Measurements from ENCODE around the gene TOP3B.

TOP3B gene

GRCh38 chr22:21918466-21919185, 64.0 kb downstream of the TOP3B start (continued):
- TF ChIP-seq, protein P1, sequence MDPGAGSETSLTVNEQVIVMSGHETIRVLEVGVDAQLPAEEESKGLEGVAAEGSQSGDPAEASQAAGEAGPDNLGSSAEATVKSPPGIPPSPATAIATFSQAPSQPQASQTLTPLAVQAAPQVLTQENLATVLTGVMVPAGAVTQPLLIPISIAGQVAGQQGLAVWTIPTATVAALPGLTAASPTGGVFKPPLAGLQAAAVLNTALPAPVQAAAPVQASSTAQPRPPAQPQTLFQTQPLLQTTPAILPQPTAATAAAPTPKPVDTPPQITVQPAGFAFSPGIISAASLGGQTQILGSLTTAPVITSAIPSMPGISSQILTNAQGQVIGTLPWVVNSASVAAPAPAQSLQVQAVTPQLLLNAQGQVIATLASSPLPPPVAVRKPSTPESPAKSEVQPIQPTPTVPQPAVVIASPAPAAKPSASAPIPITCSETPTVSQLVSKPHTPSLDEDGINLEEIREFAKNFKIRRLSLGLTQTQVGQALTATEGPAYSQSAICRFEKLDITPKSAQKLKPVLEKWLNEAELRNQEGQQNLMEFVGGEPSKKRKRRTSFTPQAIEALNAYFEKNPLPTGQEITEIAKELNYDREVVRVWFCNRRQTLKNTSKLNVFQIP (CRISPR knock-in tag; IDR thresholded peaks at IDR 0.05; ENCODE audit: borderline replicate concordance, low read depth): no peak
- TF ChIP-seq GLIS3 (CRISPR knock-in tag; IDR thresholded peaks at IDR 0.05) (no peak), ZFP30 (CRISPR knock-in tag; IDR thresholded peaks at IDR 0.05) (no peak)
- TF ChIP-seq, protein P2, sequence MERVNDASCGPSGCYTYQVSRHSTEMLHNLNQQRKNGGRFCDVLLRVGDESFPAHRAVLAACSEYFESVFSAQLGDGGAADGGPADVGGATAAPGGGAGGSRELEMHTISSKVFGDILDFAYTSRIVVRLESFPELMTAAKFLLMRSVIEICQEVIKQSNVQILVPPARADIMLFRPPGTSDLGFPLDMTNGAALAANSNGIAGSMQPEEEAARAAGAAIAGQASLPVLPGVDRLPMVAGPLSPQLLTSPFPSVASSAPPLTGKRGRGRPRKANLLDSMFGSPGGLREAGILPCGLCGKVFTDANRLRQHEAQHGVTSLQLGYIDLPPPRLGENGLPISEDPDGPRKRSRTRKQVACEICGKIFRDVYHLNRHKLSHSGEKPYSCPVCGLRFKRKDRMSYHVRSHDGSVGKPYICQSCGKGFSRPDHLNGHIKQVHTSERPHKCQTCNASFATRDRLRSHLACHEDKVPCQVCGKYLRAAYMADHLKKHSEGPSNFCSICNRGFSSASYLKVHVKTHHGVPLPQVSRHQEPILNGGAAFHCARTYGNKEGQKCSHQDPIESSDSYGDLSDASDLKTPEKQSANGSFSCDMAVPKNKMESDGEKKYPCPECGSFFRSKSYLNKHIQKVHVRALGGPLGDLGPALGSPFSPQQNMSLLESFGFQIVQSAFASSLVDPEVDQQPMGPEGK (CRISPR knock-in tag; IDR thresholded peaks at IDR 0.05; ENCODE audit: borderline replicate concordance): no peak

DNA sequence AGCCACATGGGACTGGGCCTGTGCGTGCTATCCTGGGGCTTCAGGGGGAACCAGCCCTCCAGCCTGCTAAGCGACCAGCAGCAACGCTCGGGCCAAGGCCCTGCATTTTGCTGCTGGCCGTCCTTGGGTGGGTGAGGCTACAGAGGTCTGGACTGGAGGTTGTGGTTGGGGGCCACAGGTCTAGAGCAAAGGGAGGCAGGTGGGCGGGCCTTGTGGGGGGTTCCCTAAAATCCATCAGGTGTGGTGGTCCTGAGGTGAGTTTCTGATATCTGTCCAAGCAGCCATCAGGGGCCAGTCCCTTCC, 64.7 kb downstream of the TOP3B start:
- TF ChIP-seq ZC3H10 (CRISPR knock-in tag; IDR thresholded peaks at IDR 0.05): no peak
- TF ChIP-seq RARB (CRISPR knock-in tag; IDR thresholded peaks at IDR 0.05): no peak
- no peak for TF ChIP-seq OSR1 (CRISPR knock-in tag; IDR thresholded peaks at IDR 0.05)
- no peak for TF ChIP-seq ZFP3 (CRISPR knock-in tag; IDR thresholded peaks at IDR 0.05)
- no peak for TF ChIP-seq ZNF70 (CRISPR knock-in tag; IDR thresholded peaks at IDR 0.05)
- TF ChIP-seq CSDC2 (CRISPR knock-in tag; IDR thresholded peaks at IDR 0.05): no peak
- no peak for ATAC-seq

DNA sequence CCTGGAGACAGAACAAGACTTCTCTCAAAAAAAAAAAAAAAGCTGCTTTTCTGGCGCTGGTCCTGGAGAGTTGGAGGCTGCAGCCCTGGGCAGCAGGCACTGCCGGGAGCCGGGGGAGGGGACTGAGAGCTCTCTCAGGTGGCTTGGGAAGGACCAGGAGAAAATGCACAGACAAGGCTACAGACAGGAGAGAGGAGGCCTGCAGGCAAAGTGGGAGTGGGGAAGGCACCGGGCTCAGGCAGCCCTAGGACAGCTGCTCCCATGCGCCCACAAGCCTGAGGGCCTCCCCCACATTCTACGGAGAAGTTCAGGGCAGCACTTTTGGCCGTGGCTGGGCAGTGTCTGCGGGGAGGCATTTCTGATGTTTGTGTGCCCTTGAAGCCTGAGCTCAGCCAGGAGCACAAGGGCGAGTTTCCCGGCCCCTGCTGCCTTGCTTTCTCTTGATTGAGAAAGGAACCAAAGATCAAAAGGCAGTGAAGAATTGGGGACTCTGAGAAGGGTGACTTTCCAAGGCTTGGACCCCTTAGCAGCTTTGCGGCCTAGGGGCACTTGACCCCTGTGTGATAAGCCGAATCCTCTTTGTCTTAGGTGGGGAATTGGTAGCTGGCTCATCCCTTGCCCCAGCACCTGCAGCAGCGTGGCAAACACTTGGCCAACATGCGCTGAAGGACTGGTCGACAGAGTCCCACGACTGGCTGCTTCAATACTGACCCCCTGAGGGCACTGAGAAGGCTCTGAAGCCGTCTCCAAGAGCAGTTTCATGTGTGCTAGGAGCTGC, 65.2 kb downstream of the TOP3B start:
- TF ChIP-seq ZNF565 (CRISPR knock-in tag; conservative IDR thresholded peaks at IDR 0.05; ENCODE audit: low read depth) (no peak), CSRNP3 (CRISPR knock-in tag; IDR thresholded peaks at IDR 0.05) (no peak), ZFP3 (CRISPR knock-in tag; IDR thresholded peaks at IDR 0.05) (no peak), GLIS3 (CRISPR knock-in tag; IDR thresholded peaks at IDR 0.05) (no peak), TOX (CRISPR knock-in tag; IDR thresholded peaks at IDR 0.05; ENCODE audit: borderline replicate concordance) (no peak), ZNF8 (CRISPR knock-in tag; IDR thresholded peaks at IDR 0.05) (no peak), ZC3H10 (CRISPR knock-in tag; IDR thresholded peaks at IDR 0.05) (no peak), PPARA (CRISPR knock-in tag; IDR thresholded peaks at IDR 0.05; ENCODE audit: borderline replicate concordance) (no peak), ESRRG (CRISPR knock-in tag; IDR thresholded peaks at IDR 0.05) (no peak), ISL1 (CRISPR knock-in tag; IDR thresholded peaks at IDR 0.05) (no peak), OSR1 (CRISPR knock-in tag; IDR thresholded peaks at IDR 0.05) (no peak), TCF4 (CRISPR knock-in tag; IDR thresholded peaks at IDR 0.05; ENCODE audit: borderline replicate concordance) (no peak), ZNF70 (CRISPR knock-in tag; IDR thresholded peaks at IDR 0.05) (no peak), BACH2 (CRISPR knock-in tag; IDR thresholded peaks at IDR 0.05; ENCODE audit: borderline replicate concordance) (no peak), CREB5 (CRISPR knock-in tag; IDR thresholded peaks at IDR 0.05; ENCODE audit: low read depth) (no peak), CSDC2 (CRISPR knock-in tag; IDR thresholded peaks at IDR 0.05) (no peak), SNAI2 (CRISPR knock-in tag; IDR thresholded peaks at IDR 0.05) (no peak), ARNTL (CRISPR knock-in tag; IDR thresholded peaks at IDR 0.05; ENCODE audit: borderline replicate concordance, low read depth) (no peak)
- TF ChIP-seq, protein P1 (CRISPR knock-in tag; IDR thresholded peaks at IDR 0.05; ENCODE audit: borderline replicate concordance, low read depth): no peak
- ATAC-seq: peak; percentile 63

Data from SK-N-SH treated with all-trans-retinoic acid at 6 μM for 48 hours (cell line).